ENCODE data around the gene CDA.

Gene CDA

GRCh38 chr1:20588634-20589225 lies at the start of gene CDA:
Gene CDA, plus strand, starts transcription at chr1:20589097. Its CDS starts 33 bp downstream, at chr1:20589130.
- DNase-seq (ENCODE audit: low spot score) = no peak

DNA sequence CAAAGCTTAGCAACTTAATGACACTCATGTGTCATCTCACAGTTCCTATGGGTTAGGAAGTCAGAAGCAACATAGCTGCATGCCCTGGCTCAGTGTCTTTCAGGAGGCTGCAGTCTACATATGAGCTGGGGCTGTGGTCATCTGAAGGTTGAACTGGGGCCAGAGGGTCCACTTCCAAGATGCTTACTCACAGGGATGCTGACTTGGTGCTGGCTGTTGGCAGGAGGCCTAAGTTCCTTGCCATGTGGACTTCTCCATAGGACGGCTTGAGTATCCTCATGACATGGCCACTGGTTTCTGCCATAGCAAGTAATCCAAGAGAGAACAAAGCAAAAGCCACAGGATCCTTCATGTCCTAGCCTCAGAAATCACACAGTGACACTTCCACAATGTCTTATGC lies 48.6 kb upstream of the CDA start:
- no peak for DNase-seq (ENCODE audit: low spot score)

DNA sequence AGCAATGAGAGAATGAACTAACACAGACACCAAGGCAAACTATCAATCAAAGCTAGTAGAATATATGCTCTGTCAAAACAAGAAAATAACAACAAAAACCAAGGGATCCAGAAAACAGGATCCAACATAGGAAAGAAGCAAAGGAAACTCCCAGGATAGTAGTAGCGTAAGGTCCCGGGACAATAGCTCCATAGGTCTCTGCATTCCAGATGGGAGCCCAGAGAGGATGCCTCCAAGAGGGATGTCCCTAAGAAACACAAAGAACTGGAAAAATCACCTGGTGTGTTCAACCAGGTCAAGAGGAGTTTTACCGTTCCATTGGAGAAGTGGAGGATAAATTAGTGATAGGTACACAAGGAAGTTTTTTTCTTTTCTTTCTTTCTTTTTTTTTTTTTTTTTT lies 42.3 kb upstream of the CDA start:
- DNase-seq (ENCODE audit: low spot score) = no peak

GRCh38 chr1:20551161-20551560 lies 37.7 kb upstream of the CDA start:
- no peak for DNase-seq (ENCODE audit: low spot score)

GRCh38 chr1:20551945-20552727 lies 36.8 kb upstream of the CDA start, which contains the start of gene FAM43B:
Gene FAM43B, plus strand, starts transcription at chr1:20552573. Its CDS starts 401 bp downstream, at chr1:20552974.
- DNase-seq (ENCODE audit: low spot score) = no peak

GRCh38 chr1:20552728-20553445 lies 36.0 kb upstream of the CDA start:
- no peak for DNase-seq (ENCODE audit: low spot score)

- DNase-seq (ENCODE audit: low spot score) = no peak
Measured at GRCh38 chr1:20555025-20555757, 33.7 kb upstream of the CDA start.

DNA sequence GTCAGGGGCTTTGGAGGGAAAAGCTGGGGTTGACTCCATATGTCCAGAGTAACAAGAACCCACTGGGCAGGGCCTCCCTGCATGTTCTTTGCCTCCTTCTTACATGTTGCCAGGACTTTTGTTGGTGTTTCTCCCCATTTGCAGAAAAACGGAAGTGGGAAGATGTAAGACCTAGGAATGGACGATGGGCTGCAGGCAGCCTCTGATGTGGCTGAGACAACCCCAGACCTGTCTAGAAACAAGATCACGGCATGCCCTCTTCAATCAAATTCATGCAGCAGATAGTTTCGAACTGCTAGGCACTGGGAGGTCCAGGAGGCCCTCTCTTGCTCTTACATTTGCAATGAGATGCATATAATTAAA lies 33.2 kb upstream of the CDA start:
- no peak for DNase-seq (ENCODE audit: low spot score)

GRCh38 chr1:20558191-20558590 lies 30.7 kb upstream of the CDA start:
- no peak for DNase-seq (ENCODE audit: low spot score)

DNA sequence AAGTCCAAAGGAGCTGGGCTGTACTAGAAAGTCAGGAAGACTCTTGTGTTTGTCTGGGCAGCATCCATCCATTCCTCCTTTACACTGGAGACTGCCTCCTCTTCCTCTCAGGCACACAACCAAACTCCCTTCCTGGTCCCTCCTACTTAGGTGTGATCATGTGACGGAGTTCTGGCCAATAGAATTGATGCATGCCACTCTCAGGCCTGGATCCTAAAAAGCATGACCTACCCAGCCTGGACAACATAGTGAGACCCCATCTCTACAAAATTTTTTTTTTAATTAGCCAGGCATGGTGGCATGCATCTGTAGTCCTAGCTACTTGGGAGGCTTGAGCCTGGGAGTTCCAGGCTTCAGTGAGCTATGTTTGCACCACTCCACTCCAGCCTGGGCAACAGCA lies 27.9 kb upstream of the CDA start:
- DNase-seq (ENCODE audit: low spot score) = no peak

DNA sequence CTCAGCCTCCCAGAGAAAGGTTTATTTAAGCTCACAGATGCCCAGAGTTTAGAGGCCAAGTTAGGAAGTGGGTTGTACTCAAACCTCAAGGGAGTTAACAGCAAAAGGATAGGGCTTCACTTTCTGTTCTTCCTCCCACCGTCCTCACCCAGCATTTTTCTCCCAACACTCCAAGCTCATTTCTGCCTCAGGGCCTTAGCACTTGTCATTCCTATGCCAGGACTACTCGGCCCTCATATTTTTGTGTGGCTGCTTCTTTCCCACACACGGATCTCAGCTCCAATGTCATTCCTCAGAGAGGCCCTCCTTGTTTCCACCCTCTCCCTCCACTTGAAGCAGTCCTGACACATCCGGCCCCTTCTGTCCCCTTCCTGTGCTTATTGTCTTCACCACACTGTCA lies 23.7 kb upstream of the CDA start:
- no peak for DNase-seq (ENCODE audit: low spot score)

GRCh38 chr1:20569523-20570098 lies 19.3 kb upstream of the CDA start:
- no peak for DNase-seq (ENCODE audit: low spot score)

- no peak for DNase-seq (ENCODE audit: low spot score)
Measured at GRCh38 chr1:20571427-20571826, 17.5 kb upstream of the CDA start.

DNA sequence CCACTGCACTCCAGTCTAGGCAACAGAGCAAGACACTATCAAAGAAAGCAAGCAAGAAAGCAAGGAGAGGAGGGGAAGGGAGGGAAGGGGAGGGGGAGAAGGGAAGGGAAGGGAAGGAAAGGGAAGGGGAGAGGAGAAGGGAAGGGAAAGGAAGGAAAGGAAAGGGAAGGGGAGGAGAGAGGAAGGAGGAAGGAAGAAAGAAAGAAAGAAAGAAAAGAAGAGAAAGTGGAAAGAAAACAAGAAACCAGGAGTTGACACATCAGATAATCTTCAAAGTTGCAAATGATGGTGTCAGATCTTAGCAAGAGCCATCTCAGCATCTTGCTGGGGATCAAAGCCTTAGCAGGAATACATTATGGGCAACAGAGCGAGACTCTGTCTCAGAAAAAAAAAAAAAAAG lies 14.9 kb upstream of the CDA start:
- no peak for DNase-seq (ENCODE audit: low spot score)

GRCh38 chr1:20574686-20575540 lies 14.0 kb upstream of the CDA start:
- peak; percentile 71 for DNase-seq (ENCODE audit: low spot score)

- no peak for DNase-seq (ENCODE audit: low spot score)
Measured at GRCh38 chr1:20575541-20576336, 13.2 kb upstream of the CDA start.

GRCh38 chr1:20578062-20578461 lies 10.8 kb upstream of the CDA start:
- no peak for DNase-seq (ENCODE audit: low spot score)

DNA sequence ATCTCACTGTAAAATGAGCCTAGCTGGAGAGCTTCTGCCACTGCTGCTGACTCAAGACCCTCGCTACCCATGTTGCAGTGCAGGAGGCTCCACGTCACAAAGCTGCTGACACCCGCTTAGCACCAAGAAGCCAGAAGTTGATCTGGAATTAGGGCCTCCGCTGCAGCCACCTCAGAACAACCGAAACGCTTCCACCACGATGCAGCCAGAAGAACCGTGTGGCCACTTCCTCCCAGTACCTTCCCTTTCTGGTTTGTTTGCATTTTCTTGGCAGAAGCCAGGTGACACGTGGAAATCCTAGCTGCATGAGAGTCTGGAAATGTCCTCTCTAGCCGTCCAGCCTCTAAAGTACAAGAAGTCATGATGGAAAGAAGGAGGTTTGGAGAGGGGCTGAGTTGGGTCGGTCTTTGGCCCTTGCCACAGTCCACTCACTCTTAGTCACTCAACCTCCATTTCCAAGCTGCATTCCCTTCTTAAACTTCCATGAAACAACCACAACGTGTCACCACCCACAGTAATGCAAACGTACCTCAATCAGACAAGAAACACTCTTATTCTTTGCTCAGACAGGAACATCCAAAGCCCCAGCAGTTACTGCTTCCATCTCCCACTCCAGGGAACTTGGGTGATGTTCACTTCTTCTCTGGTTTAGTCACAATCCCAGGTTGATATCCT lies 10.0 kb upstream of the CDA start:
- no peak for DNase-seq (ENCODE audit: low spot score)

GRCh38 chr1:20584890-20585289 lies 4.0 kb upstream of the CDA start:
- DNase-seq (ENCODE audit: low spot score) = no peak
